Smooth muscle cell (in vitro differentiated cells): Measurements from ENCODE around the gene MXD4. TPM values are rescaled to one million over a fixed set of nuclear protein-coding genes. Genes with fewer than 3 reads are reported as not detected.

Experiments used
- DNase-seq: peaks from one replicate; lab custom pipeline; 2025; ENCODE audit not compliant: unreplicated experiment; lab: John Stamatoyannopoulos, UW
- H2AFZ ChIP-seq: fragments of 200-600 bp; sonication (generic); 2 replicates; pipeline ENCODE4 v1.6.0; 2016; ENCODE audit warnings: antibody characterized with exemption, low read depth, mild to moderate bottlenecking
- H3F3A ChIP-seq: fragments of 200-600 bp; sonication (generic); 2 replicates; pipeline ENCODE4 v1.6.0; 2017; ENCODE audit warnings: antibody characterized with exemption, low read depth
- H3K27ac ChIP-seq: fragments of 200-600 bp; sonication (generic); 2 replicates; pipeline ENCODE4 v1.5.1; 2016; ENCODE audit warnings: low read depth, mild to moderate bottlenecking
- H3K27me3 ChIP-seq: fragments of 200-600 bp; sonication (generic); 2 replicates; pipeline ENCODE4 v1.6.1; 2016; ENCODE audit warnings: low read depth, mild to moderate bottlenecking
- H3K36me3 ChIP-seq: fragments of 200-600 bp; sonication (generic); 2 replicates; pipeline ENCODE4 v1.5.1; 2016; ENCODE audit warnings: low read depth
- H3K4me1 ChIP-seq: fragments of 200-600 bp; sonication (generic); 2 replicates; pipeline ENCODE4 v1.5.1; 2016; ENCODE audit warnings: low read depth
- H3K4me2 ChIP-seq: fragments of 200-600 bp; sonication (generic); 2 replicates; pipeline ENCODE4 v1.6.0; 2016; ENCODE audit warnings: mild to moderate bottlenecking
- H3K4me3 ChIP-seq: fragments of 200-600 bp; sonication (generic); 2 replicates; pipeline ENCODE4 v1.5.1; 2016; ENCODE audit warnings: mild to moderate bottlenecking
- H3K79me2 ChIP-seq: fragments of 200-600 bp; sonication (generic); 2 replicates; pipeline ENCODE4 v1.6.0; 2016; ENCODE audit warnings: low read depth, mild to moderate bottlenecking
- H3K9ac ChIP-seq: fragments of 200-600 bp; sonication (generic); 2 replicates; pipeline ENCODE4 v1.6.0; 2016; ENCODE audit warnings: low read depth
- H3K9me3 ChIP-seq: fragments of 200-600 bp; sonication (generic); replicated peaks from 2 replicates; pipeline ENCODE4 v1.5.1; 2016; ENCODE audit warnings: low read depth
- H4K20me1 ChIP-seq: fragments of 200-600 bp; sonication (generic); 2 replicates; pipeline ENCODE4 v1.6.0; 2016; ENCODE audit warnings: low read depth
- CTCF ChIP-seq: fragments of 200-600 bp; sonication (generic); IDR thresholded peaks from 2 replicates; pipeline ENCODE4 v1.5.1; 2017; ENCODE audit warnings: borderline replicate concordance, mild to moderate bottlenecking, antibody characterized with exemption; ENCODE audit not compliant: insufficient read depth, poor library complexity, severe bottlenecking
- WGBS: methylation state at CpG from one replicate; pipeline ENCODE4 v1.1.7; 2016; ENCODE audit warnings: low lambda C conversion rate; 5-methylcytosine and 5-hydroxymethylcytosine counted together
- polyA plus RNA-seq: library from polyadenylated mRNA; unstranded; fragments of >200 nt; fragmentation: Nextera tagmentation; extraction: Ambion mirVana; gene quantifications from 2 replicates; pipeline ENCODE4 v1.2.1, GENCODE V29; 2016
- total RNA-seq: library from RNA; depleted of rRNA; stranded (reverse); fragments of >200 nt; gene quantifications from 2 replicates; pipeline ENCODE4 v1.2.3, GENCODE V29; 2014

MXD4 gene
- total and polyA plus RNA-seq, 2 experiments from 2014 or later, result 26.8 to 81.8 TPM

GRCh38 chr4:2265113-2266110 is 3.5 kb upstream of the MXD4 start:
- H2AFZ ChIP-seq, result no peak overlapping the region

GRCh38 chr4:2264481-2265041 is 2.7 kb upstream of the MXD4 start:
- WGBS, result 91% methylated on average over 5 of the region's 6 CpGs
- H3K79me2 ChIP-seq, result peaks cover 17% of the 10 kb centered on the region
- H3K4me3 ChIP-seq, result no peak overlapping the region
- TF ChIP-seq CTCF, result no peak
- no peaks in the 10 kb centered on the region for H3K36me3 ChIP-seq
- H2AFZ ChIP-seq, result no peak overlapping the region
- H4K20me1 ChIP-seq, result peaks cover 16% of the 10 kb centered on the region
- H3K4me2 ChIP-seq, result no peak overlapping the region
- no peak overlapping the region for H3K27ac ChIP-seq
- no peaks in the 10 kb centered on the region for H3K9me3 ChIP-seq
- no peak overlapping the region for H3K9ac ChIP-seq
- H3F3A ChIP-seq, result no peaks in the 10 kb centered on the region
- peaks cover 20% of the 10 kb centered on the region for H3K4me1 ChIP-seq
- no peaks in the 10 kb centered on the region for H3K27me3 ChIP-seq
- no peak for DNase-seq

More at GRCh38 chr4:2265113-2266110, 3.5 kb upstream of the MXD4 start:
- no peak overlapping the region for H3K27ac ChIP-seq
- H3K4me1 ChIP-seq, result peaks cover 14% of the 10 kb centered on the region
- peaks cover 9% of the 10 kb centered on the region for H3K79me2 ChIP-seq
- H3K9ac ChIP-seq, result no peak overlapping the region
- H3F3A ChIP-seq, result no peaks in the 10 kb centered on the region
- no peak overlapping the region for H3K4me3 ChIP-seq
- no peaks in the 10 kb centered on the region for H3K9me3 ChIP-seq
- H3K27me3 ChIP-seq, result no peaks in the 10 kb centered on the region
- no peak for DNase-seq
- H3K36me3 ChIP-seq, result no peaks in the 10 kb centered on the region
- H3K4me2 ChIP-seq, result no peak overlapping the region
- H4K20me1 ChIP-seq, result peaks cover 8% of the 10 kb centered on the region
- WGBS, result 92% methylated on average over 19 of the region's 19 CpGs
- TF ChIP-seq CTCF, result no peak

GRCh38 chr4:2263926-2264321 is 2.0 kb upstream of the MXD4 start:
- H2AFZ ChIP-seq, result no peak overlapping the region
- peaks cover 20% of the 10 kb centered on the region for H3K4me1 ChIP-seq
- no peak for DNase-seq
- peaks cover 23% of the 10 kb centered on the region for H4K20me1 ChIP-seq
- WGBS, result 91% methylated on average over 6 of the region's 6 CpGs
- H3K27ac ChIP-seq, result no peak overlapping the region
- H3K9ac ChIP-seq, result no peak overlapping the region
- H3K79me2 ChIP-seq, result peaks cover 24% of the 10 kb centered on the region
- no peak overlapping the region for H3K4me3 ChIP-seq
- H3K36me3 ChIP-seq, result no peaks in the 10 kb centered on the region
- H3F3A ChIP-seq, result no peaks in the 10 kb centered on the region
- no peak for TF ChIP-seq CTCF
- H3K27me3 ChIP-seq, result no peaks in the 10 kb centered on the region
- no peak overlapping the region for H3K4me2 ChIP-seq
- H3K9me3 ChIP-seq, result no peaks in the 10 kb centered on the region
